ENCODE data around the gene CHMP2A. TPM values are rescaled to one million over a fixed set of nuclear protein-coding genes. Genes with fewer than 3 reads are reported as not detected.

The CHMP2A gene
- total and polyA plus RNA-seq, 10 of the 15 experiments (the other 5 are each of a cell fraction or from before 2014, with no cell fraction given) = 69.5 to 172 (median 109) TPM

- TF ChIP-seq STAT1 (conservative IDR thresholded peaks at IDR 0.05) (peak; percentile 65; the same call in 1 of the 2 replicates), NFXL1 (IDR thresholded peaks at IDR 0.05; ENCODE audit: borderline replicate concordance) (no peak), SIN3A (IDR thresholded peaks at IDR 0.05; ENCODE audit: low read depth, low read length) (no peak; the same call in 1 of the 2 replicates), ZNF207 (IDR thresholded peaks at IDR 0.05; ENCODE audit: borderline replicate concordance) (peak; percentile 91), ASH2L (IDR thresholded peaks at IDR 0.05; ENCODE audit: borderline replicate concordance, low read depth) (no peak), CEBPB (IDR thresholded peaks at IDR 0.05; ENCODE audit: borderline replicate concordance in 1 of 2, low read depth in 2 of 2, low read length in 2 of 2) (no peak), PRDM15 (CRISPR knock-in tag; IDR thresholded peaks at IDR 0.05) (no peak), MAX (IDR thresholded peaks at IDR 0.05; ENCODE audit: low read depth, low read length) (peak; percentile 55), CUX1 (IDR thresholded peaks at IDR 0.05; ENCODE audit: insufficient replicate concordance, low read depth, low read length) (no peak), DPF2 (IDR thresholded peaks at IDR 0.05) (peak; percentile 95), GATAD2B (conservative IDR thresholded peaks at IDR 0.05; ENCODE audit: low read depth) (no peak; the same call in 1 of the 2 replicates), SREBF1 (IDR thresholded peaks at IDR 0.05; ENCODE audit: low read length) (0 out of 2 replicates have a peak, but pooled peaks have one; percentile 34)
- TF ChIP-seq, protein P1, sequence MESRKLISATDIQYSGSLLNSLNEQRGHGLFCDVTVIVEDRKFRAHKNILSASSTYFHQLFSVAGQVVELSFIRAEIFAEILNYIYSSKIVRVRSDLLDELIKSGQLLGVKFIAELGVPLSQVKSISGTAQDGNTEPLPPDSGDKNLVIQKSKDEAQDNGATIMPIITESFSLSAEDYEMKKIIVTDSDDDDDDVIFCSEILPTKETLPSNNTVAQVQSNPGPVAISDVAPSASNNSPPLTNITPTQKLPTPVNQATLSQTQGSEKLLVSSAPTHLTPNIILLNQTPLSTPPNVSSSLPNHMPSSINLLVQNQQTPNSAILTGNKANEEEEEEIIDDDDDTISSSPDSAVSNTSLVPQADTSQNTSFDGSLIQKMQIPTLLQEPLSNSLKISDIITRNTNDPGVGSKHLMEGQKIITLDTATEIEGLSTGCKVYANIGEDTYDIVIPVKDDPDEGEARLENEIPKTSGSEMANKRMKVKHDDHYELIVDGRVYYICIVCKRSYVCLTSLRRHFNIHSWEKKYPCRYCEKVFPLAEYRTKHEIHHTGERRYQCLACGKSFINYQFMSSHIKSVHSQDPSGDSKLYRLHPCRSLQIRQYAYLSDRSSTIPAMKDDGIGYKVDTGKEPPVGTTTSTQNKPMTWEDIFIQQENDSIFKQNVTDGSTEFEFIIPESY (IDR thresholded peaks at IDR 0.05) = no peak
Measured at GRCh38 chr19:58572818-58573657, 18.1 kb upstream of the CHMP2A start, which contains the start of gene MZF1 (continued).

Data from GM12878 (cell line).